ENCODE results near the gene CAMSAP3.

CAMSAP3 gene, protein sequence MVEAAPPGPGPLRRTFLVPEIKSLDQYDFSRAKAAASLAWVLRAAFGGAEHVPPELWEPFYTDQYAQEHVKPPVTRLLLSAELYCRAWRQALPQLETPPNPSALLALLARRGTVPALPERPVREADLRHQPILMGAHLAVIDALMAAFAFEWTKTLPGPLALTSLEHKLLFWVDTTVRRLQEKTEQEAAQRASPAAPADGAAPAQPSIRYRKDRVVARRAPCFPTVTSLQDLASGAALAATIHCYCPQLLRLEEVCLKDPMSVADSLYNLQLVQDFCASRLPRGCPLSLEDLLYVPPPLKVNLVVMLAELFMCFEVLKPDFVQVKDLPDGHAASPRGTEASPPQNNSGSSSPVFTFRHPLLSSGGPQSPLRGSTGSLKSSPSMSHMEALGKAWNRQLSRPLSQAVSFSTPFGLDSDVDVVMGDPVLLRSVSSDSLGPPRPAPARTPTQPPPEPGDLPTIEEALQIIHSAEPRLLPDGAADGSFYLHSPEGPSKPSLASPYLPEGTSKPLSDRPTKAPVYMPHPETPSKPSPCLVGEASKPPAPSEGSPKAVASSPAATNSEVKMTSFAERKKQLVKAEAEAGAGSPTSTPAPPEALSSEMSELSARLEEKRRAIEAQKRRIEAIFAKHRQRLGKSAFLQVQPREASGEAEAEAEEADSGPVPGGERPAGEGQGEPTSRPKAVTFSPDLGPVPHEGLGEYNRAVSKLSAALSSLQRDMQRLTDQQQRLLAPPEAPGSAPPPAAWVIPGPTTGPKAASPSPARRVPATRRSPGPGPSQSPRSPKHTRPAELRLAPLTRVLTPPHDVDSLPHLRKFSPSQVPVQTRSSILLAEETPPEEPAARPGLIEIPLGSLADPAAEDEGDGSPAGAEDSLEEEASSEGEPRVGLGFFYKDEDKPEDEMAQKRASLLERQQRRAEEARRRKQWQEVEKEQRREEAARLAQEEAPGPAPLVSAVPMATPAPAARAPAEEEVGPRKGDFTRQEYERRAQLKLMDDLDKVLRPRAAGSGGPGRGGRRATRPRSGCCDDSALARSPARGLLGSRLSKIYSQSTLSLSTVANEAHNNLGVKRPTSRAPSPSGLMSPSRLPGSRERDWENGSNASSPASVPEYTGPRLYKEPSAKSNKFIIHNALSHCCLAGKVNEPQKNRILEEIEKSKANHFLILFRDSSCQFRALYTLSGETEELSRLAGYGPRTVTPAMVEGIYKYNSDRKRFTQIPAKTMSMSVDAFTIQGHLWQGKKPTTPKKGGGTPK

DNA sequence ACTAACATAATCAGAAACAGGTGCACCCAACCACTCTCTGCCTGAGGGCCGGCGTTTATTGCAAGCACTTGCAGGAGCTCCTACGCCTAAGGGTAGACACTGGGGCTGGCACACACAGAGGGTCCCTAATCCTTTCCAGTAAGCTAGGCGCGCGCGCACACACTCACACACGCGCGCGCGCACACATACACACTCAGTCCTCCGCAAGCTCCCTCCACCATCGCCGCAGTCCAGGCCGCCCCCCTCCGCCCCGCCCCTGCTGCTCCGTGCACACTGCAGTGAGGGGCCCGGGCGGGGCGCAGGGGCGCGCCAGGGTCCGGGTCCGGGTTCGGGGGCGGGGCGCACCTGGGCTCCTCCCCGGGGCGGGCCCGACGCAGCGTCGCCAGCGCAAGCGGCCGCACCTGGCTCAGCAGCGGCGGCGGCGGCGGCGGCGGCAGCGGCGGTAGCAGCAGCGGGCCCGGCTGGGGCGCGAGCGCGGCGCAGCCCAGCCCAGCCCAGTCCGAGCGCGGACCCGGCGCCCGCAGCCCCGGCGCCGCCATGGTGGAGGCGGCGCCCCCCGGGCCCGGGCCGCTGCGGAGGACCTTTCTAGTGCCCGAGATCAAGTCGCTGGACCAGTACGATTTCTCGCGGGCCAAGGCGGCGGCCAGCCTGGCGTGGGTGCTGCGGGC lies at the start of gene CAMSAP3:
Gene CAMSAP3 (plus strand): TSS at position 398 of the 668 bp plus-strand sequence. CDS start 140 bp downstream, at position 538.
- TF ChIP-seq, protein P1, sequence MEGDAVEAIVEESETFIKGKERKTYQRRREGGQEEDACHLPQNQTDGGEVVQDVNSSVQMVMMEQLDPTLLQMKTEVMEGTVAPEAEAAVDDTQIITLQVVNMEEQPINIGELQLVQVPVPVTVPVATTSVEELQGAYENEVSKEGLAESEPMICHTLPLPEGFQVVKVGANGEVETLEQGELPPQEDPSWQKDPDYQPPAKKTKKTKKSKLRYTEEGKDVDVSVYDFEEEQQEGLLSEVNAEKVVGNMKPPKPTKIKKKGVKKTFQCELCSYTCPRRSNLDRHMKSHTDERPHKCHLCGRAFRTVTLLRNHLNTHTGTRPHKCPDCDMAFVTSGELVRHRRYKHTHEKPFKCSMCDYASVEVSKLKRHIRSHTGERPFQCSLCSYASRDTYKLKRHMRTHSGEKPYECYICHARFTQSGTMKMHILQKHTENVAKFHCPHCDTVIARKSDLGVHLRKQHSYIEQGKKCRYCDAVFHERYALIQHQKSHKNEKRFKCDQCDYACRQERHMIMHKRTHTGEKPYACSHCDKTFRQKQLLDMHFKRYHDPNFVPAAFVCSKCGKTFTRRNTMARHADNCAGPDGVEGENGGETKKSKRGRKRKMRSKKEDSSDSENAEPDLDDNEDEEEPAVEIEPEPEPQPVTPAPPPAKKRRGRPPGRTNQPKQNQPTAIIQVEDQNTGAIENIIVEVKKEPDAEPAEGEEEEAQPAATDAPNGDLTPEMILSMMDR (IDR thresholded peaks at IDR 0.05; ENCODE audit: low read depth, low read length, missing control alignments): no peak
- DNase-seq (ENCODE audit: low read depth): no peak
- peak within 1 kb of the TSS; percentile 46 for H3K4me3 ChIP-seq (ENCODE audit: low read depth, low read length)

GRCh38 chr19:7545904-7546303 lies 49.8 kb upstream of the CAMSAP3 start:
- H3K4me3 ChIP-seq (ENCODE audit: low read depth, low read length): no peak overlapping the region
- no peak for DNase-seq (ENCODE audit: low read depth)
- TF ChIP-seq, protein P1 (IDR thresholded peaks at IDR 0.05; ENCODE audit: low read depth, low read length, missing control alignments): no peak

DNA sequence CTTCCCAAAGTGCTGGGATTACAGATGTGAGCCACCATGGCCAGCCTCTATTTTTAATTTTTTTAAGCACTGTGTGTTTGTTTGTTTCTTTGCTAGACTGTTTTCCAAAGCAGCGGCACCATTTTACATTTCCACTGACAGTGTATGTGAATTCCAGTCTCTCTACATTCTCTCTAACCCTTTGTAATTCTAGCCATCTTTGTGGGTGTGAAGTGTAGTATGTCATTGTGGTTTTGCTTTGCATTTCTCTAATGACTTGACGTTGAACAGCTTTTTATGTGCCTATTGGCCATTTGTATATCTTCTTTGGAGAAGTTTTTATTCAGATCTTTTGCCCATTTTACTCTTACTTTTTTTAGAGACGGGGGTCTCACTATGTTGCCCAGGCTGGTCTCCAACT lies 48.5 kb upstream of the CAMSAP3 start:
- no peak for DNase-seq (ENCODE audit: low read depth)
- no peak overlapping the region for H3K4me3 ChIP-seq (ENCODE audit: low read depth, low read length)
- TF ChIP-seq, protein P1 (IDR thresholded peaks at IDR 0.05; ENCODE audit: low read depth, low read length, missing control alignments): no peak

- DNase-seq (ENCODE audit: low read depth): no peak
- no peak overlapping the region for H3K4me3 ChIP-seq (ENCODE audit: low read depth, low read length)
- TF ChIP-seq, protein P1 (IDR thresholded peaks at IDR 0.05; ENCODE audit: low read depth, low read length, missing control alignments): no peak
Measured at GRCh38 chr19:7549429-7550148, 46.1 kb upstream of the CAMSAP3 start.

- TF ChIP-seq, protein P1 (IDR thresholded peaks at IDR 0.05; ENCODE audit: low read depth, low read length, missing control alignments): no peak
- no peak for DNase-seq (ENCODE audit: low read depth)
- no peak overlapping the region for H3K4me3 ChIP-seq (ENCODE audit: low read depth, low read length)
Measured at GRCh38 chr19:7550169-7550770, 45.4 kb upstream of the CAMSAP3 start.

Measured in GM12864 (cell line).